NCI-H82 (cell line): Measurements from ENCODE around the gene TVP23A.
"Not testable (repeated sequence)": the region's sequence is repeated elsewhere in the genome, so short reads cannot be mapped to it uniquely, and the experiment has no call there.

ENCODE experiments used
- DNase-seq: peaks from one replicate; lab custom pipeline; 2025; lab: John Stamatoyannopoulos, UW

Gene TVP23A

DNA sequence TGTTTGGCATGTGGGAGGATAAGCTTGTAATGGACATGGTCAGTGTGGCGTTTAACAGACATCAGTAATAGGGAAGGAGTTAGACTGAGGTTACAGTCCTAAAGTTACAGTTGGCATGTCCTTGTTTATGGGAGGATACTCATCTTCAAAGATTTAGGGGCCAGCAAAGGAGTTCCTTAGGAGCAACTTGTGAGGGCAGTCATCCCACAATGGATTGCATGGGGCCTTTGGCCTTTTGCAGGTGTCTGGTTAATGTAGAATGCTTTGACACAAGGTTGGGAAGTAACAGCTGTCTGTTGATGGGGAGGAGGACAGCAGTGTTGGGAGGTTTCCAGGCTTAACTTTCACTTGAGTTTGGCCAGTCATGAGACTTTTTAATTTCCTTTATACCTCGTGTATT lies 72.8 kb downstream of the TVP23A start:
- DNase-seq, result no peak

DNA sequence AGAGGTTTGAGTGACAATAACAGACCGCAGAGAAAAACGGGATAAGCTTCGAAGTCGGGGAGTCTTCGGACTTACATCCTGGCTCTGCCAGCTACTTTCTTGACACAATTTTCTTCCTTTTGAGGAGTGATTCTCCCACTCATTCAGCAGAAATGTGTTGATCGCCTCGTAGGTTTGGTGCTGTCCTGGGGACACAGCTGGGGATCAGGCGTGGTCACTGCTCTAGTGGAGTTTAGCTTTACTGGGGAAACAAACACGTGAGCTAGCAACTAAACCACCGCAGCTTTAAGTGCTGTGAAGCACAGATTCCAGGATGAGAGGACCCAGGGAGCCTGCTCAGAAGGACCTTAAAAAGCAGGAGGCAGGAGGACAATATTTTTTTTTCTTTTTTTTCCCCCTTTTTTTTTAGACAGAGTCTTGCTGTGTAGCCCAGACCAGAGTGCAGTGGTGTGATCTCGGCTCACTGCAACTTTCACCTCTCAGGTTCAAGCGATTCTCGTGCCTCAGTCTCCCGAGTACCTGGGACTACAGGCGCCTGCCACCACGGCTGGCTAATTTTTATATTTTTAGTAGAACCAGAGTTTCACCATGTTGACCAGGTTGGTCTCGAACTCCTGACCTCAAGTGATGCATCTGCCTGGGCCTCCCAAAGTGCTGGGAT lies 74.1 kb downstream of the TVP23A start:
- no peak for DNase-seq

- peak; percentile 98 for DNase-seq
Measured at GRCh38 chr16:10743610-10744369, 74.8 kb downstream of the TVP23A start, which contains the start of gene NUBP1. NUBP1 (plus strand) TSS chr16:10743842; CDS start chr16:10743864, 22 bp downstream.

DNA sequence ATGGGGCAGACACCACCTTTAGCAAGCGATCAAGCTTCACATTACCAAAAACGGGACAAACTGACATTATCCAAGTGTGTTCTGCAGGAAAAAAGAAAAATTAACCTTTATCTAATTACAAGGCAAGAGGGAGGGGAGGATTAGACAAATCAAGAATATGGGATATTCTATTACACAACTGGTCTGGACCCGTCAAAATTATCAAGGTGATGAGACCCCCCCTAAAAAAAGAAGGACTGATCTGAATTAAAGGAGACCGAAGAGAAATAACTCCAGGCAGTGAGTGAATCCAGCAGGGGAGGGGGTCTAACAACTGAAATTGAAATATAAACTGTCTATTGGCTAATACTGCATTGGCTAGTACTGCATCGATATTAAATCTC lies 75.4 kb downstream of the TVP23A start:
- DNase-seq, result no peak

DNA sequence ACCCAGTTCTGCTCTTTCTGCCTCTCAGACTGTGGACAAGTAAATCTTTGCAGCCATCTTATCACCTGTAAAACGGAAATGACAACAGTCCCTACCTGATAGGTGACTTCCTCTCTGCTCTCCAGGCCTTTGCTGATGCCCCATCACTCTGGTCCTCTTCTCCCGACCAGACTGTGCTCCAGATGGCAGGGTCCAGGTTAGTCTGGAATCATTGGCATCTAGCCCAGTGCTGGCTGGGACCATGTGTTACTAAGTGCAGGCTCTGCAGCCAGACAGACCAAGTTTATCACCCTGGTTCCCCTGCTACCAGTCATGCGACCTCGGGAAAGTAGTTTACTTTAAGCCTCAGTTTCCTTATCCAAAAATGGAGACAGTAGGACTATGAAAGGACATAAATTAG lies 76.8 kb downstream of the TVP23A start:
- peak; percentile 92 for DNase-seq

DNA sequence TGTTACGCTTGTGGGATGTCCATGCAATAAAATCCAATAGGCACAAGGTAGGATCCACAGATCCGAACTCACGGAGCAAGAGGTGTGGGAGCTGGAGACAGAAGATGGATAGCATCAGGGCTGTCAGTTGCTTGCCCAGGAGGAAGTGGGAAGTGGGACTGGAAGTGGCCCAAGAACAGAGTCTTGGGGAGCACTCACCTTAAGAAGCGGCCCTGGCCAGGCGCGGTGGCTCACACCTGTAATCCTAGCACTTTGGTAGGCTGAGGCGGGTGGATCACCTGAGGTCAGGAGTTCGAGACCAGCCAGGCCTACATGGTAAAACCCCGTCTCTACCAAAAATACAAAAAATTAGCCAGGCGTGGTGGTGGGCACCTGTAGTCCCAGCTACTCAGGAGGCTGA lies 77.3 kb downstream of the TVP23A start:
- DNase-seq, result not testable (repeated sequence)

- DNase-seq, result no peak
Measured at GRCh38 chr16:10740845-10741208, 77.8 kb downstream of the TVP23A start.

DNA sequence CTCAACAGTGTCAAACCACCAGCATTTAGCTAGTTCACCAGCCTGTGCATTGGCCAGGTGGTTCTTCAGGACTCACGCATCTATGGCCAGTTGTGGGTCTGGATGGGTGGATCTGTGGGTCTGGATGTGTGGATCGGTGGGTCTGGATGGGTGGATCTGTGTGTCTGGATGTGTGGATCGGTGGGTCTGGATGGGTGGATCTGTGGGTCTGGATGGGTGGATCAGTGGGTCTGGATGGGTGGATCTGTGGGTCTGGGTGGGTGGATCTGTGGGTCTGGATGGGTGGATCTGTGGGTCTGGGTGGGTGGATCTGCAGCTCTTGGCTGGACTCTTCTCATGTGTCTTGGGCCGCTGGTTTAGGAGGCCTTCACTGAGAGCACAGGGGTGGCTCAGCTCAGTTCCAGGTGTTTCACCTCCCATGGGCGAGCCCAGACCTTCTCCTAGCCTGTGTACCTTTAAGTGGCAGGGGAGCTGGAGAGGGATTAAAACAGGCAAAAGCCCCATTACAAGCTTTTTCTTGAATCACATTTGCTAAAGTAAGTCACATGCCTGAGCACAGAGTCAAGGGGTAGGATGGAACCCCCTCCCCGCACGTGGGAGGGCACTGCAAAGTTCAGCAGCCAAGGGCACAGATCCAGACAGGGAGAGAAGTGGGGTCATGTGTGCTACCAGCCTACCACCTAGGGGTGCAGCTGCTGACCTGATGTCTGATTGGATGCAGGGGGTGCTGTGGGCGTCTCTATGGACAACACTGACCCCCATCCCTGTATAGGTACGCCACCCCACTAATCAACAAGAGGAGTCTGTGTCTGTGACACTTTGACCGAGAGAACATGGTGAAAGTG lies 78.4 kb downstream of the TVP23A start:
- DNase-seq, result no peak

- DNase-seq, result no peak
Measured at GRCh38 chr16:10738231-10739077, 80.1 kb downstream of the TVP23A start.

- peak; percentile 82 for DNase-seq
Measured at GRCh38 chr16:10737068-10737625, 81.4 kb downstream of the TVP23A start.

- DNase-seq, result no peak
Measured at GRCh38 chr16:10731790-10732189, 86.8 kb downstream of the TVP23A start.

GRCh38 chr16:10729104-10730048 lies 89.2 kb downstream of the TVP23A start:
- DNase-seq, result peak; percentile 42

GRCh38 chr16:10728003-10728887 lies 90.3 kb downstream of the TVP23A start:
- peak; percentile 91 for DNase-seq
